Gastrocnemius medialis (tissue), 4 donors: ENCODE data around the gene AIG1.

Experiments
- POLR2A ChIP-seq, 2 donors: fragments of 450-650 bp; IDR thresholded peaks; one replicate each; pipeline ENCODE4 v1.6.1; 2017; ENCODE audit warnings: antibody characterized with exemption in 2 of 2, mild to moderate bottlenecking in 2 of 2, moderate library complexity in 2 of 2
- TF ChIP-seq, protein P1 (sequence below), 5 experiments: fragments of 450-650 bp in 3 of 5; fragments of 200-600 bp in 2 of 5; sonication (generic) in 2 of 5; IDR thresholded peaks in 4 of 5; conservative IDR thresholded peaks in 1 of 5; 1 replicate in 4 of 5; 2 replicates in 1 of 5; pipeline ENCODE4 v1.5.1; 2016 to 2019; ENCODE audit warnings: antibody characterized with exemption in 5 of 5, mild to moderate bottlenecking in 3 of 5, moderate library complexity in 3 of 5

DNA sequence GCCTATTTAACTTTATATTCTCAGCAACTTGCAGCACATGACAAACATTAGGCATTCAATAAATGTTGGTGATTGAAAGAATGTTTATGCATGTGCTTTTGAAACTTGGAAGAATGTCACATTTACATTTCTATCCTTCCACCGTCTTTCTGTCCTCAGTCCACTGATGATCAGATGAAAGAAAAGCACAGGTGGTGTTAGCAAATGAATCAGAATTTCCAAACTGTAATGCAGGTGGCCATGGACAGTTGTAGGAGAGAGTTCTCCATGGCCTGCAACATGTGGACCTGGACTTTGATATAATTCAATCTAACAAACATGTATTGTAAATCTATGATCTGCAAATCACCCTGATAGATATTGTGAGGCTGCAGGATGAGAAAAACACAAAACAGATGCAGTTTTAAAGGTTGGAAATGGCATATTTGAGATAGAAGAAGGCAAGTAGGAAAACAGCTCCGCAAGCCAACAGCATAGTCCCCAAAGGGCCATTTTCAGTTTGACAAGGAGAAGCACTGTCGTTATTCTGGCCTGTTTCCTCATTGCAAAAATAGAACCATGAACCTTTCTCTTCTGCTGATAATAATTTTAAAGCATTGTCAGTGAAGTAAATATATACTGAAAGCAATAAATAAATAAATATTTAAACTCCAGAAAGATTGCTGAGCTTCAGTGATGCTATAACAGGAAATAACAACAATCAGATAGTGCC lies 119.4 kb downstream of the AIG1 start:
- TF ChIP-seq POLR2A (IDR thresholded peaks at IDR 0.05): no peak
- TF ChIP-seq, protein P1, sequence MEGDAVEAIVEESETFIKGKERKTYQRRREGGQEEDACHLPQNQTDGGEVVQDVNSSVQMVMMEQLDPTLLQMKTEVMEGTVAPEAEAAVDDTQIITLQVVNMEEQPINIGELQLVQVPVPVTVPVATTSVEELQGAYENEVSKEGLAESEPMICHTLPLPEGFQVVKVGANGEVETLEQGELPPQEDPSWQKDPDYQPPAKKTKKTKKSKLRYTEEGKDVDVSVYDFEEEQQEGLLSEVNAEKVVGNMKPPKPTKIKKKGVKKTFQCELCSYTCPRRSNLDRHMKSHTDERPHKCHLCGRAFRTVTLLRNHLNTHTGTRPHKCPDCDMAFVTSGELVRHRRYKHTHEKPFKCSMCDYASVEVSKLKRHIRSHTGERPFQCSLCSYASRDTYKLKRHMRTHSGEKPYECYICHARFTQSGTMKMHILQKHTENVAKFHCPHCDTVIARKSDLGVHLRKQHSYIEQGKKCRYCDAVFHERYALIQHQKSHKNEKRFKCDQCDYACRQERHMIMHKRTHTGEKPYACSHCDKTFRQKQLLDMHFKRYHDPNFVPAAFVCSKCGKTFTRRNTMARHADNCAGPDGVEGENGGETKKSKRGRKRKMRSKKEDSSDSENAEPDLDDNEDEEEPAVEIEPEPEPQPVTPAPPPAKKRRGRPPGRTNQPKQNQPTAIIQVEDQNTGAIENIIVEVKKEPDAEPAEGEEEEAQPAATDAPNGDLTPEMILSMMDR (IDR thresholded peaks at IDR 0.05 in 4 of 5, conservative IDR thresholded peaks at IDR 0.05 in 1 of 5): no peak
